ENCODE results near the gene EDC4. TPM values are rescaled to one million over a fixed set of nuclear protein-coding genes. Genes with fewer than 3 reads are reported as not detected.

The EDC4 gene
- total and polyA plus RNA-seq, 2 of the 13 experiments (the other 11 are each of a cell fraction or from before 2014, with no cell fraction given), result 51.4 to 59.1 TPM

DNA sequence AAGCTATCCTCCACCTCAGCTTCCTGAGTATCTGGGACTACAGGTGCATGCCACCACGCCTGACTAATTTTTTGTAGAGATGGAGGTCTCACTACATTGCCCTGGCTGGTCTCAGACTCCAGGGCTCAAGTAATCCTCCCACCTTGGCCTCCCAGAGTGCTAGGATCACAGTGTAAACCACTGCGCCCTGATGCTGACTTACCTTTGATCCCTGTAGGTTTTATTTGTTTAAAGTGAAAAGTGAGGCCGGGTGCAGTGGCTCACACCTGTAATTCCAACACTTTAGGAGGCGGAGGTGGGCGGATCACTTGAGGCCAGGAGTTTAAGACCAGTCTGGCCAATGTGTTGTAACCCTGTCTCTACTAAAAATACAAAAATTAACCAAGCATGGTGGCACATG lies 28.9 kb downstream of the EDC4 start (continued):
- no peak for TF ChIP-seq CBFB (CRISPR knock-in tag; IDR thresholded peaks at IDR 0.05)

DNA sequence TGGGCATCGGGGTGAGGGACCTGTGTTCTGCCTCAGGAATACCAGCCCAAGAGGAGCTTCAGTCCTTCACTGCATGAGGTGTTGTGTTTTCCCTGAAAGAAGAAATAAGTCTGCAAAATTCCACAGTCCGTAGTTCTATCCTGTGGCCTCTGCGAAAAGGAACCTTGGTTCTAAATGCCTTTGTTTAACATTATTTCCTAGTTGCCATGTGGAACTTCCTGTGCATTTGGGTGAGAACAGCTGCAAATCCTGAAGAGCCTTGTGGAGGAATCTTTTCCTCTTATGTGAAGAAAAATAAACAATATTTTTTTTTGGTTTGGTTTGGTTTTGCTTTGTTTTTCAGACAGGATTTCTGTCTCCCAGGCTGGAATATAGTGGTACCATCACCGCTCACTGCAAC lies 30.0 kb downstream of the EDC4 start:
- BruUV-seq (replicated peaks), result TSS peak; percentile 11
- TF ChIP-seq CBX1 (IDR thresholded peaks at IDR 0.05; ENCODE audit: low read depth), result no peak
- TF ChIP-seq ZNF30 (CRISPR knock-in tag; IDR thresholded peaks at IDR 0.05), result no peak
- TF ChIP-seq, protein P1, sequence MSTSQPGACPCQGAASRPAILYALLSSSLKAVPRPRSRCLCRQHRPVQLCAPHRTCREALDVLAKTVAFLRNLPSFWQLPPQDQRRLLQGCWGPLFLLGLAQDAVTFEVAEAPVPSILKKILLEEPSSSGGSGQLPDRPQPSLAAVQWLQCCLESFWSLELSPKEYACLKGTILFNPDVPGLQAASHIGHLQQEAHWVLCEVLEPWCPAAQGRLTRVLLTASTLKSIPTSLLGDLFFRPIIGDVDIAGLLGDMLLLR (CRISPR knock-in tag; IDR thresholded peaks at IDR 0.05), result no peak
- TF ChIP-seq KAT7 (CRISPR knock-in tag; IDR thresholded peaks at IDR 0.05; ENCODE audit: borderline replicate concordance), result no peak
- no peak for TF ChIP-seq SIN3B (IDR thresholded peaks at IDR 0.05; ENCODE audit: low read length)
- no peak for TF ChIP-seq ZNF451 (CRISPR knock-in tag; IDR thresholded peaks at IDR 0.05)
- no peak for TF ChIP-seq ZNF781 (CRISPR knock-in tag; IDR thresholded peaks at IDR 0.05; ENCODE audit: borderline replicate concordance, not compliant biosample characterization)
- TF ChIP-seq ZNF747 (CRISPR knock-in tag; IDR thresholded peaks at IDR 0.05; ENCODE audit: borderline replicate concordance), result no peak
- TF ChIP-seq HNF4A (CRISPR knock-in tag; IDR thresholded peaks at IDR 0.05), result no peak
- no peak for TF ChIP-seq NFE2 (CRISPR knock-in tag; IDR thresholded peaks at IDR 0.05)
- TF ChIP-seq ZFP36L1 (CRISPR knock-in tag; IDR thresholded peaks at IDR 0.05), result no peak
- TF ChIP-seq BRD4 (CRISPR knock-in tag; IDR thresholded peaks at IDR 0.05), result no peak
- no peak for TF ChIP-seq ZNF484 (CRISPR knock-in tag; IDR thresholded peaks at IDR 0.05; ENCODE audit: borderline replicate concordance, low read depth)
- no peak for TF ChIP-seq EEA1 (CRISPR knock-in tag; IDR thresholded peaks at IDR 0.05; ENCODE audit: borderline replicate concordance)
- TF ChIP-seq ZNF225 (CRISPR knock-in tag; IDR thresholded peaks at IDR 0.05), result no peak
- TF ChIP-seq POLR2AphosphoS5 (IDR thresholded peaks at IDR 0.05; ENCODE audit: low read depth, low read length), result no peak
- H3K4me3 ChIP-seq (replicated peaks in 1 of 3; ENCODE audit: insufficient read depth in 1 of 3, low read depth in 2 of 3, low read length in 3 of 3), result no peak overlapping the region
- no peak for ATAC-seq
- peaks cover 12% of the 10 kb centered on the region for H4K20me1 ChIP-seq (ENCODE audit: insufficient read depth, low read length)
- peak overlapping the region; percentile 36 for H3K27ac ChIP-seq (ENCODE audit: extremely low read length, insufficient read depth, low read length)
- no peak overlapping the region for H3K4me2 ChIP-seq (ENCODE audit: low read depth, low read length)
- 95% methylated on average over 4 of the region's 4 CpGs for WGBS (ENCODE audit: low lambda C conversion rate)
- H3K36me3 ChIP-seq (replicated peaks in 1 of 2; ENCODE audit: control insufficient read depth in 1 of 2, insufficient read depth in 2 of 2, low read length in 2 of 2), result peaks cover 3 to 13% of the 10 kb centered on the region in 2 experiments; a peak in 4 of 5 replicates
- FAIRE-seq, result peak; percentile 30
- H3K79me2 ChIP-seq (ENCODE audit: insufficient read depth, low read length), result peaks cover 5% of the 10 kb centered on the region
- no peak overlapping the region for H2AFZ ChIP-seq (ENCODE audit: low read length)
- H3K4me1 ChIP-seq (ENCODE audit: insufficient read depth, low read length), result peaks cover 43% of the 10 kb centered on the region
- ChIA-PET POLR2A (no interaction called here), CTCF (ENCODE audit: low intra/inter-chr PET ratio, low total read pairs) (no interaction called here)
- H3K27me3 ChIP-seq (ENCODE audit: control insufficient read depth in 1 of 2, insufficient read depth in 2 of 2, low read length in 2 of 2), result no peaks in the 10 kb centered on the region
- DNase-seq (ENCODE audit: low spot score), result no peak
- intact Hi-C loops (cut with micrococcal nuclease; ENCODE audit: unreplicated experiment), result no loop called here
- in situ Hi-C loops (cut with HindIII; ENCODE audit: extremely low pct_ligation_motif_present, low pct_unique_long_range_greater_than_20kb), result no loop called here
- no peaks in the 10 kb centered on the region for H3K9me3 ChIP-seq (ENCODE audit: low read length)
- no peak overlapping the region for H3K9ac ChIP-seq (ENCODE audit: insufficient read depth, low read depth, low read length)
